Activated T-cell treated with anti-CD3 and anti-CD28 coated beads, Interleukin-2, amount 50 U/mL, for 24 hours (primary cell): ENCODE measurements around the gene TESK2.
"Not testable (repeated sequence)": the region's sequence is repeated elsewhere in the genome, so short reads cannot be mapped to it uniquely, and the experiment has no call there.

ENCODE experiments used
- DNase-seq: peaks from one replicate; pipeline ENCODE4 v3.0.0-alpha.2; 2020
- H3K27ac Mint-ChIP-seq: 2 replicates; pipeline ENCODE4 v1.8.0; 2020; ENCODE audit warnings: mild to moderate bottlenecking, mixed read lengths
- H3K27me3 Mint-ChIP-seq: 2 replicates; pipeline ENCODE4 v1.8.0; 2020; ENCODE audit warnings: mixed read lengths
- H3K36me3 Mint-ChIP-seq: 2 replicates; pipeline ENCODE4 v1.8.0; 2020; ENCODE audit warnings: low read depth, mixed read lengths
- H3K4me1 Mint-ChIP-seq: 2 replicates; pipeline ENCODE4 v1.8.0; 2020; ENCODE audit warnings: low read depth, mixed read lengths
- H3K4me3 Mint-ChIP-seq: 2 replicates; pipeline ENCODE4 v1.8.0; 2020; ENCODE audit warnings: mild to moderate bottlenecking, moderate library complexity, mixed read lengths
- H3K9me3 Mint-ChIP-seq: 2 replicates; pipeline ENCODE4 v1.8.0; 2020; ENCODE audit warnings: mixed read lengths

Gene TESK2

GRCh38 chr1:45518366-45518765 lies 27.4 kb upstream of the TESK2 start:
- peaks cover 61% of the 10 kb centered on the region for H3K4me1 Mint-ChIP-seq
- H3K27me3 Mint-ChIP-seq, DNase-seq, H3K9me3 Mint-ChIP-seq: not testable (repeated sequence)
- H3K36me3 Mint-ChIP-seq: peaks cover 80% of the 10 kb centered on the region
- H3K4me3 Mint-ChIP-seq: peak overlapping the region; percentile 95
- H3K27ac Mint-ChIP-seq: peak overlapping the region; percentile 89

- no peaks in the 10 kb centered on the region for H3K27me3 Mint-ChIP-seq
- H3K27ac Mint-ChIP-seq: peak overlapping the region; percentile 78
- peaks cover 47% of the 10 kb centered on the region for H3K4me1 Mint-ChIP-seq
- DNase-seq: no peak
- no peak overlapping the region for H3K4me3 Mint-ChIP-seq
- H3K36me3 Mint-ChIP-seq: peaks cover 92% of the 10 kb centered on the region
- H3K9me3 Mint-ChIP-seq: no peaks in the 10 kb centered on the region
Observed at GRCh38 chr1:45516465-45516864, 25.5 kb upstream of the TESK2 start.

GRCh38 chr1:45516036-45516435 lies 25.1 kb upstream of the TESK2 start:
- H3K27me3 Mint-ChIP-seq: no peaks in the 10 kb centered on the region
- peak overlapping the region; percentile 78 for H3K27ac Mint-ChIP-seq
- no peak overlapping the region for H3K4me3 Mint-ChIP-seq
- H3K9me3 Mint-ChIP-seq: no peaks in the 10 kb centered on the region
- peaks cover 49% of the 10 kb centered on the region for H3K4me1 Mint-ChIP-seq
- H3K36me3 Mint-ChIP-seq: peaks cover 92% of the 10 kb centered on the region
- no peak for DNase-seq

GRCh38 chr1:45513532-45514260 lies 22.7 kb upstream of the TESK2 start:
- Mint-ChIP-seq H3K36me3 (peaks cover 93% of the 10 kb centered on the region), H3K27ac (peak overlapping the region; percentile 77), H3K4me1 (peaks cover 34% of the 10 kb centered on the region)
- not testable (repeated sequence) for H3K9me3 Mint-ChIP-seq, DNase-seq, H3K27me3 Mint-ChIP-seq, H3K4me3 Mint-ChIP-seq

GRCh38 chr1:45512641-45513054 lies 21.7 kb upstream of the TESK2 start:
- DNase-seq: peak; percentile 57
- Mint-ChIP-seq H3K4me3 (no peak overlapping the region), H3K9me3 (no peaks in the 10 kb centered on the region), H3K4me1 (peaks cover 31% of the 10 kb centered on the region), H3K27ac (peak overlapping the region; percentile 78), H3K36me3 (peaks cover 96% of the 10 kb centered on the region), H3K27me3 (no peaks in the 10 kb centered on the region)

GRCh38 chr1:45510972-45511527 lies 20.1 kb upstream of the TESK2 start:
- DNase-seq: no peak
- Mint-ChIP-seq H3K27ac (peak overlapping the region; percentile 69), H3K4me1 (peaks cover 18% of the 10 kb centered on the region), H3K9me3 (no peaks in the 10 kb centered on the region), H3K4me3 (no peak overlapping the region), H3K36me3 (peaks cover 82% of the 10 kb centered on the region), H3K27me3 (no peaks in the 10 kb centered on the region)

- H3K27me3 Mint-ChIP-seq: no peaks in the 10 kb centered on the region
- H3K9me3 Mint-ChIP-seq: no peaks in the 10 kb centered on the region
- H3K4me1 Mint-ChIP-seq: peaks cover 13% of the 10 kb centered on the region
- peak overlapping the region; percentile 69 for H3K27ac Mint-ChIP-seq
- H3K4me3 Mint-ChIP-seq: no peak overlapping the region
- DNase-seq: no peak
- peaks cover 77% of the 10 kb centered on the region for H3K36me3 Mint-ChIP-seq
Observed at GRCh38 chr1:45510036-45510971, 19.3 kb upstream of the TESK2 start.

- Mint-ChIP-seq H3K27ac (peak overlapping the region; percentile 19), H3K4me1 (peaks cover 9% of the 10 kb centered on the region), H3K36me3 (peaks cover 67% of the 10 kb centered on the region), H3K4me3 (no peak overlapping the region), H3K27me3 (no peaks in the 10 kb centered on the region), H3K9me3 (no peaks in the 10 kb centered on the region)
- DNase-seq: no peak
Observed at GRCh38 chr1:45508295-45509151, 17.6 kb upstream of the TESK2 start.

- Mint-ChIP-seq H3K27ac (peak overlapping the region; percentile 19), H3K4me1 (peaks cover 9% of the 10 kb centered on the region), H3K27me3 (no peaks in the 10 kb centered on the region), H3K4me3 (no peak overlapping the region), H3K36me3 (peaks cover 63% of the 10 kb centered on the region), H3K9me3 (no peaks in the 10 kb centered on the region)
- no peak for DNase-seq
Observed at GRCh38 chr1:45507893-45508292, 16.9 kb upstream of the TESK2 start.

- H3K4me1 Mint-ChIP-seq: peaks cover 10% of the 10 kb centered on the region
- peaks cover 59% of the 10 kb centered on the region for H3K36me3 Mint-ChIP-seq
- no peaks in the 10 kb centered on the region for H3K9me3 Mint-ChIP-seq
- H3K27ac Mint-ChIP-seq: no peak overlapping the region
- DNase-seq: no peak
- no peak overlapping the region for H3K4me3 Mint-ChIP-seq
- H3K27me3 Mint-ChIP-seq: no peaks in the 10 kb centered on the region
Observed at GRCh38 chr1:45507195-45507594, 16.2 kb upstream of the TESK2 start.

- H3K27me3 Mint-ChIP-seq: no peaks in the 10 kb centered on the region
- DNase-seq: no peak
- no peak overlapping the region for H3K4me3 Mint-ChIP-seq
- no peaks in the 10 kb centered on the region for H3K9me3 Mint-ChIP-seq
- H3K36me3 Mint-ChIP-seq: peaks cover 42% of the 10 kb centered on the region
- peaks cover 37% of the 10 kb centered on the region for H3K4me1 Mint-ChIP-seq
- no peak overlapping the region for H3K27ac Mint-ChIP-seq
Observed at GRCh38 chr1:45503462-45504360, 12.7 kb upstream of the TESK2 start.

- Mint-ChIP-seq H3K27me3 (no peaks in the 10 kb centered on the region), H3K4me1 (peaks cover 39% of the 10 kb centered on the region), H3K9me3 (no peaks in the 10 kb centered on the region), H3K36me3 (peaks cover 28% of the 10 kb centered on the region), H3K4me3 (peak overlapping the region; percentile 92), H3K27ac (no peak overlapping the region)
- DNase-seq: no peak
Observed at GRCh38 chr1:45501505-45501859, 10.5 kb upstream of the TESK2 start.

- H3K4me3 Mint-ChIP-seq: peak overlapping the region; percentile 92
- H3K27me3 Mint-ChIP-seq: no peaks in the 10 kb centered on the region
- peak overlapping the region; percentile 95 for H3K27ac Mint-ChIP-seq
- peaks cover 27% of the 10 kb centered on the region for H3K36me3 Mint-ChIP-seq
- H3K4me1 Mint-ChIP-seq: peaks cover 39% of the 10 kb centered on the region
- no peak for DNase-seq
- no peaks in the 10 kb centered on the region for H3K9me3 Mint-ChIP-seq
Observed at GRCh38 chr1:45499415-45499769, 8.4 kb upstream of the TESK2 start.
